Lung (tissue), 12 donors: ENCODE data around the gene IDE. TPM values are rescaled to one million over a fixed set of nuclear protein-coding genes. Genes with fewer than 3 reads are reported as not detected.
"Not testable (repeated sequence)": the region's sequence is repeated elsewhere in the genome, so short reads cannot be mapped to it uniquely, and the experiment has no call there.

Experiments
- ATAC-seq: fragments of 200-7000 bp; cut with Tn5 transposase; one replicate; pipeline ENCODE4 v1.9.1; 2020; ENCODE audit warnings: moderate number of reproducible peaks; ENCODE audit not compliant: insufficient read depth, low FRiP score
- DNase-seq, 3 donors: peaks; one replicate each; pipeline ENCODE4 v3.0.0-alpha.2; 2013 to 2017
- H3K27ac ChIP-seq, 2 donors: one replicate each; pipeline ENCODE4 v1.5.1; 2013; ENCODE audit warnings: mild to moderate bottlenecking in 2 of 2, moderate library complexity in 2 of 2, control low read depth in 1 of 2, inconsistent platforms in 1 of 2, low read depth in 1 of 2, low read length in 1 of 2
- H3K27me3 ChIP-seq, 3 donors: one replicate each; pipeline ENCODE4 v1.5.1; 2013; ENCODE audit warnings: low read length in 2 of 3; ENCODE audit not compliant: control insufficient read depth in 3 of 3, insufficient read depth in 3 of 3
- H3K36me3 ChIP-seq, 4 donors: one replicate each; pipeline ENCODE4 v1.5.1; 2013; ENCODE audit warnings: low read length in 4 of 4, mild to moderate bottlenecking in 1 of 4, moderate library complexity in 1 of 4; ENCODE audit not compliant: control insufficient read depth in 4 of 4, insufficient read depth in 4 of 4
- H3K4me1 ChIP-seq, 5 donors: one replicate each; pipeline ENCODE4 v1.5.1; 2013; ENCODE audit warnings: low read length in 5 of 5, mild to moderate bottlenecking in 2 of 5, moderate library complexity in 1 of 5; ENCODE audit not compliant: control insufficient read depth in 5 of 5, insufficient read depth in 5 of 5
- H3K4me3 ChIP-seq: one replicate; pipeline ENCODE4 v1.5.1; 2013; ENCODE audit warnings: mild to moderate bottlenecking, control low read depth, moderate library complexity
- H3K9ac ChIP-seq, 2 donors: one replicate each; pipeline ENCODE4 v1.5.1; 2013; ENCODE audit warnings: low read length in 2 of 2, control low read depth in 1 of 2; ENCODE audit not compliant: insufficient read depth in 1 of 2
- H3K9me3 ChIP-seq, 4 donors: one replicate each; pipeline ENCODE4 v1.5.1; 2013; ENCODE audit warnings: low read length in 3 of 4, mild to moderate bottlenecking in 1 of 4, moderate library complexity in 1 of 4; ENCODE audit not compliant: control insufficient read depth in 4 of 4, insufficient read depth in 3 of 4
- CTCF ChIP-seq: IDR thresholded peaks from 2 replicates; pipeline ENCODE4 v1.5.1; 2012; ENCODE audit warnings: mild to moderate bottlenecking; ENCODE audit errors: control extremely low read depth, extremely low read depth
- WGBS, 2 donors: extraction: QIAGEN DNeasy Blood & Tissue Kit; methylation state at CpG; one replicate each; pipeline ENCODE4 v1.1.7; 2013; 5-methylcytosine and 5-hydroxymethylcytosine counted together
- polyA plus RNA-seq, 2 donors: library from polyadenylated mRNA; stranded (reverse); fragments of 200-250 nt; gene quantifications; one replicate each; pipeline ENCODE4 v1.2.1, GENCODE V29; 2013
- total RNA-seq, 2 donors: library from RNA; depleted of rRNA in 1 of 2; stranded (reverse); fragments of >200 nt in 1 of 2; gene quantifications; one replicate each; pipeline ENCODE4 v1.2.1, GENCODE V29; 2014 to 2021
- donor health status: control.
- donor health status: control.
- donor health status: Bipolar disorder and iron deficiency.
- donor health status: healthy.
- donor health status: DM: yes; HTN: yes; CAD: no.

Gene IDE
- total and polyA plus RNA-seq, 4 donors: 9.1 to 39.2 (median 21.0) TPM

- Histone ChIP-seq H3K4me3 (no peak overlapping the region), H3K9me3 (no peaks in the 10 kb centered on the region), H3K27ac (no peak overlapping the region), H3K27me3 (no peaks in the 10 kb centered on the region), H3K4me1 (no peaks in the 10 kb centered on the region), H3K36me3 (peaks cover 7 to 34% (median 20%) of the 10 kb centered on the region in 4 donors), H3K9ac (no peak overlapping the region)
- 79 to 88% methylated on average over 5 of the region's 5 CpGs for WGBS, 2 donors
- DNase-seq: no peak
- TF ChIP-seq CTCF: no peak
- no peak for ATAC-seq
Measured at GRCh38 chr10:92464364-92464763, 109.5 kb downstream of the IDE start.

DNA sequence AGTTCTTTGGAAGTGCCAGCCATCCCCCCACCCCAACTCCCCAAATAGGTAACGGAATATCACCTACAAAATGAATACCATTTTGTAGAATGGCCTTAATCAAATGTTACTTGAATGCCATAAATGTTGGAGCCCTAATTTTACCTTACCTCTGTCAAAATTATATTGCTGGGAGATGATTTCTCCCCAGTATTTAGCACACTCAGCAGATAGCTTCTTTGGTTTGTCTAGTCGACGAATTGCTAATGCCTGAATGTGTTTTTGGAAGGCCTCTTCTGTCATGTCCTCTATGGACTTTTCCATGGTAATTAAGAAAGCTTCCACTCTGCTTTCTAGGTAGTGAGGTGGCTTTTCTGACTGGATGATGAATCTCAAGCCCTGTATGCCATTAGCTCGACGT, 110.3 kb downstream of the IDE start:
- H3K9ac ChIP-seq: no peak overlapping the region
- 98 to 99% methylated on average over 5 of the region's 5 CpGs for WGBS, 2 donors
- H3K4me1 ChIP-seq: no peaks in the 10 kb centered on the region
- H3K9me3 ChIP-seq: no peaks in the 10 kb centered on the region
- peaks cover 4 to 26% (median 17%) of the 10 kb centered on the region in 4 donors for H3K36me3 ChIP-seq
- no peak overlapping the region for H3K4me3 ChIP-seq
- ATAC-seq (no peak), DNase-seq (no peak)
- H3K27me3 ChIP-seq: no peaks in the 10 kb centered on the region
- no peak overlapping the region for H3K27ac ChIP-seq
- no peak for TF ChIP-seq CTCF

GRCh38 chr10:92454955-92455354, 118.9 kb downstream of the IDE start:
- not testable (repeated sequence) for H3K4me1 ChIP-seq, ATAC-seq, DNase-seq, H3K9ac ChIP-seq, H3K4me3 ChIP-seq, H3K27me3 ChIP-seq, H3K9me3 ChIP-seq, H3K27ac ChIP-seq
- peaks cover 3 to 18% (median 14%) of the 10 kb centered on the region in 4 donors for H3K36me3 ChIP-seq
- WGBS, 2 donors: 93 to 96% methylated on average over 6 of the region's 6 CpGs

DNA sequence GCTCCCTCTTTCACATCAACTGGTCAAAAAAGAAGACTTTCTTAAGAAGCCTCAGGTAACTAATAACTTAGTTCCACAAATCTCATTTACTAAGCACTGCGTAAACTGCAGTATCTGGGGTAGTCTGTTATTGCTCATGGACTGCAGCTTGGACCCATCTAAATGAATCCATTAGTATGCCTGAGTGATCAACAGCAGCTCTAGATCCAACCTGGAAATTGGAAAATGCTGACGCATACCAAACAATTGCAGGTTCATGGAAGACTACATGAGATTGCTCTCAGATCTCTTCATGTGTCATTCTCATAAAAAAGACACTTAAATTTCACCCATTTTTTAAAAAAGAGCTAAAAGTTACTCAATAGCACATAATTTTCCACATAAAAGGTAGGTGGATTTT, 121.6 kb downstream of the IDE start:
- no peak for ATAC-seq
- no peaks in the 10 kb centered on the region for H3K4me1 ChIP-seq
- WGBS, 2 donors: 98 to 99% methylated on average over 2 of the region's 2 CpGs

More for the DNA sequence above, 121.6 kb downstream of the IDE start:
- H3K4me3 ChIP-seq: no peak overlapping the region
- H3K9ac ChIP-seq: no peak overlapping the region
- TF ChIP-seq CTCF: no peak
- no peaks in the 10 kb centered on the region for H3K27me3 ChIP-seq
- H3K9me3 ChIP-seq: no peaks in the 10 kb centered on the region
- H3K36me3 ChIP-seq: peaks cover 3 to 16% (median 13%) of the 10 kb centered on the region in 4 donors
- H3K27ac ChIP-seq: no peak overlapping the region
- no peak for DNase-seq
